ENCODE data around the gene HERPUD1.
"Not testable (repeated sequence)": the region's sequence is repeated elsewhere in the genome, so short reads cannot be mapped to it uniquely, and the experiment has no call there.

HERPUD1 gene

DNA sequence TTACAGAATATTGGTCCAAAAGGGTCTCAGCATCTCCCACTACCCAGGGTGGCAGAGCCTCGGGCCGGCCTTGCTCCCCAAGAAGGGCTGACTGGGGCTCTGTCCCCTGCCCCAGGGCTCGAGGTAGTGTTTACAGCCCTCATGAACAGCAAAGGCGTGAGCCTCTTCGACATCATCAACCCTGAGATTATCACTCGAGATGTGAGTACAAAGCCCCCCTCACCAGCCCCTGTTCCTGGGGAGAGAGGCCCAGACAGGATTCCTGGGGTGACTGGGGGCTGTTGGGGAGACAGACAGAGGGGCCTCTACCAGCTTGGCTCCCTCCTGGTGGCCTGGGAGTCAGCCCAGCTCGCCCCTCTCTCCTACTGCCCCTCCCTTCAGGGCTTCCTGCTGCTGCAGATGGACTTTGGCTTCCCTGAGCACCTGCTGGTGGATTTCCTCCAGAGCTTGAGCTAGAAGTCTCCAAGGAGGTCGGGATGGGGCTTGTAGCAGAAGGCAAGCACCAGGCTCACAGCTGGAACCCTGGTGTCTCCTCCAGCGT lies 51.3 kb downstream of the HERPUD1 start:
- no peak for DNase-seq

DNA sequence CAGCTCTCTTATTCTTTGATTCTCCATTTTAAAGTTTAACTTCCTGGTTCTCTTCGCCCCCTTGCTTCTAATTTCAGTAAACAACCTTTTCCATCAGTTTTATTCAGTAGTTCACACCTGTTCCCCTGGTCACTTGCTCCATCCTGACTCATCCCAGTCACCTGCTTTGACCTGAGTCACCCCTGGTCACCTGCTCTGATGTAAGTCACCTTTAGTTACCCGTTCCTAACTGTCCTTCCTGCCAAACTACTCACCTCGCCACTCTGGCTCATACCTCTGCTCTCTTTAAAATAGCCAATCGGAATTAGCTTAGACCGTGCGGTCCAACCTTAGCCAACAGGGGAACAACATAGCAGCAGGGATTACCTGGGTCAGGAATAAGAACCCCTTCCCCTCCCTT lies 52.7 kb downstream of the HERPUD1 start:
- DNase-seq: no peak

- DNase-seq: peak; percentile 31
Observed at GRCh38 chr16:56985288-56985961, 53.5 kb downstream of the HERPUD1 start.

- no peak for DNase-seq
Observed at GRCh38 chr16:56985962-56986360, 54.0 kb downstream of the HERPUD1 start.

- no peak for DNase-seq
Observed at GRCh38 chr16:56986361-56986760, 54.4 kb downstream of the HERPUD1 start.

DNA sequence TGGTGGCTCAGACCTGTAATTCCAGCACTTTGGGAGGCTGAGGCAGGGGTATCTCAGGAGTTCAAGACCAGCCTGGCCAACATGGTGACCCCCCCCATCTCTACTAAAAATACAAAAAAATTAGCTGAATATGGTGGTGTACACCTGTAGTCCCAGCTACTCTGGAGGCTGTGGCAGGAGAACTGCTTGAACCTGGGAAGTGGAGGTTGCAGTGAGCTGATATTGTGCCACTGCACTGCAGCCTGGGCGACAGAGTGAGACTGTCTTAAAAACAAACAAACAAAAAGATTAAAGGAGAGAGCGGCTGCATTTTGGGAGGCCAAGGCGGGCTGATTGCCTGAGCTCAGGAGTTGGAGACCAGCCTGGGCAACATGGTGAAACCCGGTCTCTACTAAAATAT lies 55.0 kb downstream of the HERPUD1 start:
- DNase-seq: not testable (repeated sequence)

DNA sequence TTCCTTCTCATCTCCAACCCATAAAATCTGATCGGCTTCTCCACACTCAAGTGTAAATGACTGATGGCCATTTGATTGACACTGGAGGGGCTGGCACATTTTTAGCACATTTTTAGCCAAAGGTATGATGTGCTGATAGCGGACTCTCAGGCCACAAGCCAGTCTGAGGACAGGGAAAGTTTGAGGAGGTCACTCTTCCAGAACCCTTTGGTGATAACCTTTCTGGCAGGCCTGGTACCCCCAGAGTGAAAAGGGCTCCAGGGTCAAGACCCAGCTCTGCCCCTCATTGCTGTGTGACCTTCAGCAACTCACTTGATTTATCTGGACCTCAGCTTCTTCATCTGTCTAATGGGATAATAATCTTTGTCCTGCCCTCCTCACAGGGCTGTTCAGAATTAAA lies 55.8 kb downstream of the HERPUD1 start:
- no peak for DNase-seq

GRCh38 chr16:56988161-56988947 lies 56.4 kb downstream of the HERPUD1 start:
- DNase-seq: no peak

- DNase-seq: peak; percentile 87
Observed at GRCh38 chr16:56988948-56989945, 57.3 kb downstream of the HERPUD1 start, which contains the start of gene NLRC5. NLRC5 (plus strand) TSS chr16:56989557; CDS start chr16:57020713, 31,156 bp downstream.

DNA sequence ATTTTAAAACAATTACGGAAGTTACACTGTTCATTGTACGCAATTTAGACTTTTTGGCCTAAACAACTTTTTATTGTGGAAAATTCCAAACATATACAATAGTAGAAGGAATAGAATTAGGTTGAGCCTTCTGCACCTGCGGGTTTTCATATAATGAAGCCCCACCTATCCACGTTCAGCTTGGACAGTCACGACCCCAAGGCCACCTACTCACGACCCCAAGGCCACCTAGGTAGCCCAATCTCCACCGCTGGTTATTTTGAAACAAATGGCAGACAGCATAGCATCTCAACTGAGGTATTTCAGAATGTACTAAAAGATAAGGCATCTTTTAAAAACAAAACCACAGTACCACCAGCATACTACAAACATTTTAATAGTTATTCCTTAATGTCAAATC lies 58.0 kb downstream of the HERPUD1 start:
- DNase-seq: no peak

GRCh38 chr16:56990407-56991286 lies 58.7 kb downstream of the HERPUD1 start:
- DNase-seq: no peak

- not testable (repeated sequence) for DNase-seq
Observed at GRCh38 chr16:56992431-56992830, 60.5 kb downstream of the HERPUD1 start.

DNA sequence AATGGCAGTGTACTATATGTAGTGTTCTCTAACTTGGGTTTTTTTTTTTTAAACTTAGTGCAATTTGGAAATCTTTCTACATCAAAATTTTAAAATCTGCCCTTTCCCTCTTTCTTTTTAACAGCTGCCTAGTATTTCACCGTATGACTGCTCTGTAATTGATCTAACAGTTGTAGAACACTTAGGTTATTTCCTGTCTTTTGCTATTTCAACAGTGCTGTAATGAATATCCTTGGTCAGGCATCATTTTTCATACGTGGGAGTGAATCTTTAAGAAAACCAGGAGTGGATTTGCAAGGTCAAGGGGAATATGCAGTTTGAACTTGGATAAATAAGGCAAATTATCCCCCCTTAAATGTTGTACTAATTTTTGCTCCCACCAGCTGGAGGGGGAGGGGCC lies 61.3 kb downstream of the HERPUD1 start:
- no peak for DNase-seq

DNA sequence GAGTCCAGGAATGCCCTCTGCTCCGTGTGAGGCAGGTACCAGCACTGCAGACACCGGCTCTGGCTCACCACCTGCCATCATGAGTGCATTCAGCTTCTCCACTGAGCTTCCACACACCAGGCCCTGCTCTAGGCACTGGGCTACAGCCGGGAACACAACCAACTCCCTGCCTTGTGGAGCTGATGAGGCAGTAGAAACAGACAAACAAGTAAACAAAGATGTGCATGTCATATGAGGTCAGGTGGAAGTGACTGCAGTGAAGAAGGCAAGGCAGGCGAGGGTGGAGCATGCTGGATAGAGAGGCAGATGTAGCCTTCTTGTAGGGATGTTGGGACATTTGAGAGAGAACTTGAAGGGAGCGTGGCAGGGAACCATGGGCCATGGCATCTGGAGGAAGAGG lies 62.4 kb downstream of the HERPUD1 start:
- no peak for DNase-seq

All from right hindlimb (tissue), 1 donor.